T-helper 22 cell (primary cell): Measurements from ENCODE around the gene SBK3.
"Not testable (repeated sequence)": the region's sequence is repeated elsewhere in the genome, so short reads cannot be mapped to it uniquely, and the experiment has no call there.

Experiments
- DNase-seq: peaks from one replicate; pipeline ENCODE4 v3.0.0-alpha.2; 2020; ENCODE audit warnings: low read depth

Gene SBK3

GRCh38 chr19:55576746-55577145, 31.4 kb upstream of the SBK3 start:
- DNase-seq, result no peak

DNA sequence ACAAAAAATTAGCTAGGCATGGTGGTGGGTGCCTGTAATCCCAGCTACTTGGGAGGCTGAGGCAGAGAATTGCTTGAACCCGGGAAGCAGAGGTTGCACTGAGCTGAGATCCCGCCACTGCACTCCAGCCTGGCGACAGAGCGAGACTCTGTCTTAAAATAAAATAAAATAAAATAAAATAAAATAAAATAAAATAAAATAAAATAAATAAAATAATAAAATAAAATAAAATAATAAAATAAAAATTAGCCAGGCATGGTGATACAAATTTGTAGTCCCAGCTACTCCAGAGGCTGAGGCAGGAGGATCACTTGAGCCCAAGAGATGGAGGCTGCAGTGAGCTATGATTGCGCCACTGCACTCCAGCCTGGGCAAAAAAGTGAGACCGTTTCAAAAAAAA, 28.6 kb upstream of the SBK3 start:
- DNase-seq, result not testable (repeated sequence)

GRCh38 chr19:55569477-55569876, 24.1 kb upstream of the SBK3 start:
- not testable (repeated sequence) for DNase-seq

DNA sequence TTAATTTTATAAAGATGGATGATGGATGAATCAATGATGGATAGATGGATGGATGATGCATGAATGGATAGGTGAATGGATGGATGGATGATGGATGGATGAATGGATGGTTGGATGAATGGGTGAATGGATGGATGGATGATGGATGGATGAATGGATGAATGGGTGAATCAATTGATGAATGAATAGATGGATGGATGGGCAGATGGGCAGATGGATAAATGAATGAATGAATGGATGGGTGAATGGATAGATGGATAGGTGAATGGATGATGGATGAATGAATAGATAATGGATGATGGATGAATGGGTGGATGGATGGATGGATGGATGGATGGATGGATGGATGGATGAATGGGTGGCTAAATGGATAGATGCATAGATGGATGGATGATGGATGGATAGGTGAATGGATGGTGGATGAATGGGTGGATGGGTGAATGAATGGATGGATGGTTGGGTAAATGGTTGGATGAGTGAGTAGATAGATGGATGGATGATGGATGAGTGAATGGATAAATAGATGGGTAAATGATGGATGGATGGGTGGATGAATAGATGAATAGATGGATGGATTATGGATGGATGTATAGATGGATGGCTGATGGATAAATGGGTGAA, 22.5 kb upstream of the SBK3 start:
- no peak for DNase-seq

DNA sequence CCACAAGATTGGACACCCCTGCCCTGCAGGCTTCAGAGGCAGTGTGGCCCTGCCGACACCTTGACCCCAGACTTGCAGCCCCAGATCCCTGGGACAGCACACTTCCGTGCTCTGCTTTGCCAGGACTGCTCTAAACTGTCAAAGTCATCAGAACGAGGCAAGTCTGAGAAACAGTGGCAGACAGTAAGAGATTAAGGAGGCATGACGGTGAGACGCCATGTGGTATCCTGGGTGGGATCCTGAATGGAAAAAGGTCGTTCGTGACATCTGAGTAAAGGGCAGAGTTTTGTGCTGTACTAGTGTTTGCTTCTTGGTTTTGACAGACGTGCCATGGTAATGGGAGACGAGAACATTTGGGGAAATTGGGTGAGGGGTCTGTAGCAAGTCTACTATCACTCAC, 21.5 kb upstream of the SBK3 start:
- no peak for DNase-seq

- DNase-seq, result no peak
Measured at GRCh38 chr19:55563261-55563690, 17.9 kb upstream of the SBK3 start.

DNA sequence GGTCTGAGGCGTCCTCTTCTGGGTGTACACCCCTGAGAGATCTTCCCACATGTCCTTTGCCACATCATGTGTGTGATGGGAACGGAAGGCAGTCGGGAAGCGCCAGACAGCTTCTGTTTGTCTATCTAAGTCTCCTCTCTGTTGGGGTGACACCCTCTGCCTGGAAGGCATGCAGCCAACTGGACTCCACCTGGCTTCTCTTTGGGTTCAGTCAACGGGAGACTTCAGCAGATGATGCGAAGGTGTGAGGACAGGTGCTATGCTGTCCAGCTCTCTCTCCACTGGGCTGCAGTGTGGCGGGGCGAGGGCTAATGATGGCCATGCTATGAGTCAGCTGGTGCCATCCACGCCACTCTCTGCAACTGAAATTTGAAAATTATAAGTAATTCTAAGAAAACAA, 14.3 kb upstream of the SBK3 start:
- no peak for DNase-seq

DNA sequence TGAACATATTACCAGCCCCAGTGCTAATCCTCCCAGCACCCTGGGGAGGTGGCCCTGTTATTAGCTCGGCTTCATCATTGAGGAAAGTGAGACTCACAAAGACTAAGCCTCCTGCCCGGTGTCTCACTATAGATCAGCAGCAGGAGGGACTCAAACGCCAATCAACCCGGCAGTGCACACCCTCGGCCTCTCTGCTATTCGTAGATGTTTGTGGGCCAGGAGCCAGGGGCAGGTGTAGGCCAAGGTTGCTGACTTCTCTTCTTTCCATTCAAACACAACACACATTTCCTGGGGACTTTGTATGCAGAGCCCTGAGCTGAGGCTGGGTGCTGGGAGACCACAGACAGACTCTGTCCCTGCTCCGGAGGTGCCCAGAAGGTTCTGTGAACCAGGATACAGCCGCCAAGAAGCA, 9.4 kb upstream of the SBK3 start:
- DNase-seq, result no peak

- no peak for DNase-seq
Measured at GRCh38 chr19:55554302-55554701, 9.0 kb upstream of the SBK3 start.

- no peak for DNase-seq
Measured at GRCh38 chr19:55553217-55554182, 8.2 kb upstream of the SBK3 start.

DNA sequence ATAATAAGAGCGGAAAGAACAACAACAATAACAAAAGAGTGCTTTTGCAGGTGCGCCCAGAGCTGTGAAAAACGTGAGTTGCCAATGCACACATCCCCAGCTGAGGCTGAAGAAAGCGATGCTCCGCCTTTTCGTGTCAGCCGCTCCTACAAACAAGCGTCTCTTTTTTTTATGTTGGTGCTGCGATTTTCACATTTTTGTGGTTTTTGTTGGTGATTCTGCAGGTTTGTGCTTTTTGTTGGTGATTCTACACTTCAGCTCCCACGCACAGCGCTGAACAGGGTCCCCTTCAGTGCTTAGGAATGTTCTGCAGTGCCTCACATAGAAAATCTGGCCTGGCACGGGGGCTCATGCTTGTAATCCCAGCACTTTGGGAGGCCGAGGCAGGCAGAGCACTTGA, 7.3 kb upstream of the SBK3 start:
- DNase-seq, result no peak

DNA sequence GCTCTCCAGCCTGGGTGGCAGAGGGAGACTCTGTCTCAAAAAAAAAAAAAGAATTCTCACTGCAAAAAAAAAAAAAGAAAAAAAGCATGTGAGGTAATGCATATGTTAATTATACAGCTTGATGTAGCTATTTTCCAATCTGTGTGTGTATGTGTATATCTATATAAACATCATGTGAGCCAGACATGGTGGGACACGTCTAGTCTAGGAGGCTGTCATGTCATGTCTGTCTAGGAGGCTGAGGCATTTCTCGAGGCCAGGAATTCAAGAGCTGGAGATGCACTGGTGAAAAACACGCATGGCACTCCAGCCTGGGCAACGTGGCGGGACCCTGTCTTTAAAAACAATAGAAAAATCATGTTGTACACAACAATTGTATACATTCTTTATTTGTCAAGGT, 6.9 kb upstream of the SBK3 start:
- no peak for DNase-seq

DNA sequence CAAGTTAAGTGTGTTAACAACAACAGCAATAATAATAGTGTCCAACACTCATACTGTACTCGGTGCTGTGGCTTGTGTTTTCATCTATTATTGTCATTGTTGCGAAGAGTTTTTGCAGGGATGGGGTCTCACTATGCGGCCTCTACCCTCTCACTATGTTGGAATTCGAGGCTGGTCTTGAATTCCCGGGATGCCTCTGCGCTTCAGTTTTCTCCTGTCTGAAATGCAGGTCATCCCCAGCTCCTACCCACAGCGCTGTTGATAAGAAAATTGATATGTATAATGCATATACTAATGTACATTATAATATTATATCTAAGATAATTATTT, 4.9 kb upstream of the SBK3 start:
- no peak for DNase-seq

DNA sequence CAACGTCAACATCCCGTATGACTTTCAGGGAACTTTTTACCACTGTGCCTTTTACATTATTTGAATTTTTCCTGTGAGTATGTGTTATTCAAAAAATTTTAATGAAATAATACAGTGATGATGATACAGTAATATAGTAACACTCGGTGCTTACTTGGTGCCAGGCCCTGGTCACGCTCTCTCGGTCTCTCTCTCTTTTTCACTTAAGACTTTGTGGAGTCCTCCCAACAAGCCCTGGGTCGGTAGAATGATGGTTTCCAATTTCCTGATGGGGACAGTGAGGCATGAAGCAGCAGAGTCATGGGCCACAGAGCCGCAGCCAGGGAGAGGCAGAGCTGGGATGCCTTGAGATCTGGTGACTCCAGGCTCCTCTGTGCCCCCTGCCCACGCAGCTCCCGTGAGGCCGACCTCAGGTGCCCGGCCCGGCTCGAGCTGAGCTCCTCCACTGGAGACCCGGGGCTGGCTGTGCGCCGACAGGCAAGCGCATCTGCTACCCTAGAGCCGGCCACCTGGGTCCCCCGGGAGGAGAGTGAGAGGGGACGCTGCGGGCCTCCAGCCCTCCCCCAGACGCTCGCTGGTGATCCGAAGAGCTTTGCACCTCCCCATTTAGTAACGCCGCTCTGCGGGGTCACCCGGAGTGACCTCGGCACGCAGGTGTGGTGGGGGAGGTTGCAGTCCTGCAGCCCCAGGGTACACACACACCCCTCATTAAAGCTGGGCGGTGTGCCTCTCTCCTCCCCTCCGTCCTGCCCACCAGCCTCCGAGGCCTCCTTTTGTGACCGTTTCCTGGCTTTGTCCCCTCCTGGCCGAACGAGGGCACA, 4.4 kb upstream of the SBK3 start:
- DNase-seq, result no peak

GRCh38 chr19:55546822-55547614, 1.7 kb upstream of the SBK3 start:
- DNase-seq, result no peak

GRCh38 chr19:55546011-55546410, 668 bp upstream of the SBK3 start:
- no peak for DNase-seq

GRCh38 chr19:55544776-55545439, 435 bp downstream of the SBK3 start:
- no peak for DNase-seq

- DNase-seq, result no peak
Measured at GRCh38 chr19:55544014-55544413, 1.3 kb downstream of the SBK3 start.

- DNase-seq, result no peak
Measured at GRCh38 chr19:55543567-55543966, 1.8 kb downstream of the SBK3 start.

DNA sequence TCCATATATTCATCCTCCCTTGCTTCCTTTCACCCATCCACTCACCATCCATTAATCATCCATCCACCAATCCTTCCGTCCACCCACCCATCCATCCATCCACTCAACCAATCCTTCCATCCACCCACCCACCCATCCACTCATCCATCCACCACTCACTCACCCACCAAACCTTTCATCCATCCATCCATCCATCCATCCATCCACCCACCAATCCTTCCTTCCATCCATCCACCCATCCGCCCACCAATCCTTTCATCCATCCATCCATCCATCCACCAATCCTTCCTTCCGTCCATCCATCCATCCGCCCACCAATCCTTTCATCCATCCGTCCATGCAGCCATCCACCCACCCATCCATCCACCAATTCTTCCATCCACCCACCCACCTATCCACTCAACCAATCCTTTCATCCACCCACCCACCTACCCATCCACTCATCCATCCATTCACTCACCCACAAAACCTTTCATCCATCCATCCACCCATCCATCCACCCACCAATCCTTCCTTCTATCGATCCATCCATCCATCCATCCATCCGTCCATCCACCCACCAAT, 3.0 kb downstream of the SBK3 start:
- DNase-seq, result no peak

- DNase-seq, result no peak
Measured at GRCh38 chr19:55541091-55541490, 4.3 kb downstream of the SBK3 start.
